H9 (cell line): ENCODE measurements around the gene ANKRD52. TPM values are rescaled to one million over a fixed set of nuclear protein-coding genes. Genes with fewer than 3 reads are reported as not detected.

Source experiments
- DNase-seq: peaks from one replicate; pipeline ENCODE4 v3.0.0-alpha.2; 2017
- H2AFZ ChIP-seq: one replicate; pipeline ENCODE4 v1.6.1; 2013; ENCODE audit warnings: mild to moderate bottlenecking, low read length, control low read depth, moderate library complexity
- H2AK5ac ChIP-seq: 2 replicates; pipeline ENCODE4 v1.6.1; 2013; ENCODE audit warnings: low read length, control low read depth, mixed read lengths; ENCODE audit not compliant: insufficient read length
- H2BK120ac ChIP-seq: one replicate; pipeline ENCODE4 v1.6.1; 2013; ENCODE audit warnings: low read depth, mild to moderate bottlenecking, low read length, control low read depth, inconsistent platforms; ENCODE audit not compliant: poor library complexity, severe bottlenecking
- H2BK12ac ChIP-seq: 2 replicates; pipeline ENCODE4 v1.6.1; 2013; ENCODE audit warnings: low read length, control low read depth, mixed read lengths, low read depth; ENCODE audit not compliant: insufficient read length
- H2BK15ac ChIP-seq: 2 replicates; pipeline ENCODE4 v1.6.1; 2013; ENCODE audit warnings: low read depth, low read length, control low read depth
- H2BK20ac ChIP-seq: one replicate; pipeline ENCODE4 v1.6.1; 2013; ENCODE audit warnings: low read depth, mild to moderate bottlenecking, low read length, control low read depth, inconsistent platforms; ENCODE audit not compliant: poor library complexity, severe bottlenecking
- H2BK5ac ChIP-seq: 2 replicates; pipeline ENCODE4 v1.6.1; 2013; ENCODE audit warnings: low read length, control low read depth, mixed read lengths; ENCODE audit not compliant: insufficient read length
- H3K14ac ChIP-seq: 2 replicates; pipeline ENCODE4 v1.6.1; 2013; ENCODE audit warnings: low read length, control low read depth; ENCODE audit not compliant: insufficient read depth
- H3K18ac ChIP-seq: 2 replicates; pipeline ENCODE4 v1.6.1; 2013; ENCODE audit warnings: low read depth, mild to moderate bottlenecking, mixed read lengths, low read length, control low read depth; ENCODE audit not compliant: insufficient read length
- H3K23ac ChIP-seq: 2 replicates; pipeline ENCODE4 v1.6.1; 2013; ENCODE audit warnings: low read length, control low read depth, mixed read lengths, low read depth; ENCODE audit not compliant: insufficient read length
- H3K23me2 ChIP-seq: 2 replicates; pipeline ENCODE4 v1.6.1; 2013; ENCODE audit warnings: low read depth, mild to moderate bottlenecking, mixed read lengths, low read length, control low read depth; ENCODE audit not compliant: insufficient read length, poor library complexity, severe bottlenecking
- H3K27ac ChIP-seq: 2 replicates; pipeline ENCODE4 v1.5.1; 2013; ENCODE audit warnings: low read length, control low read depth, mixed read lengths, low read depth; ENCODE audit not compliant: insufficient read length
- H3K27me3 ChIP-seq: 2 replicates; pipeline ENCODE4 v1.6.1; 2013; ENCODE audit warnings: low read length, control low read depth, inconsistent platforms; ENCODE audit not compliant: insufficient read depth
- H3K4ac ChIP-seq: 2 replicates; pipeline ENCODE4 v1.6.1; 2013; ENCODE audit warnings: low read depth, mild to moderate bottlenecking, control low read depth, inconsistent platforms, low read length, moderate library complexity
- H3K4me1 ChIP-seq: 2 replicates; pipeline ENCODE4 v1.6.1; 2013; ENCODE audit warnings: low read length, control low read depth, inconsistent platforms; ENCODE audit not compliant: insufficient read depth
- H3K4me2 ChIP-seq: 2 replicates; pipeline ENCODE4 v1.6.1; 2013; ENCODE audit warnings: low read length, control low read depth, mixed read lengths; ENCODE audit not compliant: insufficient read length, insufficient read depth
- H3K56ac ChIP-seq: 2 replicates; pipeline ENCODE4 v1.6.1; 2013; ENCODE audit warnings: low read depth, mild to moderate bottlenecking, mixed read lengths, low read length, control low read depth; ENCODE audit not compliant: insufficient read length
- H3K79me1 ChIP-seq: 2 replicates; pipeline ENCODE4 v1.6.1; 2013; ENCODE audit warnings: low read depth, mild to moderate bottlenecking, moderate library complexity, low read length, control low read depth, inconsistent platforms; ENCODE audit not compliant: insufficient read depth, poor library complexity, severe bottlenecking
- H3K79me2 ChIP-seq: 2 replicates; pipeline ENCODE4 v1.6.1; 2013; ENCODE audit warnings: low read length, control low read depth, inconsistent platforms; ENCODE audit not compliant: insufficient read depth
- H3K9ac ChIP-seq: 2 replicates; pipeline ENCODE4 v1.6.1; 2013; ENCODE audit warnings: low read length, control low read depth, mixed read lengths; ENCODE audit not compliant: insufficient read length; ENCODE audit errors: extremely low read depth
- H3K9me3 ChIP-seq: one replicate; pipeline ENCODE4 v1.6.1; 2013; ENCODE audit warnings: low read depth, low read length, inconsistent platforms; ENCODE audit not compliant: control insufficient read depth
- H3T11ph ChIP-seq: one replicate; pipeline ENCODE4 v1.6.1; 2013; ENCODE audit warnings: mild to moderate bottlenecking, low read length, control low read depth, inconsistent platforms
- H4K20me1 ChIP-seq: one replicate; pipeline ENCODE4 v1.6.1; 2013; ENCODE audit not compliant: control insufficient read depth, insufficient read length, insufficient read depth
- H4K5ac ChIP-seq: 2 replicates; pipeline ENCODE4 v1.6.1; 2013; ENCODE audit warnings: low read depth, mild to moderate bottlenecking, mixed read lengths, low read length, control low read depth; ENCODE audit not compliant: insufficient read length
- H4K8ac ChIP-seq: replicated peaks from 2 replicates; pipeline ENCODE4 v1.6.1; 2013; ENCODE audit warnings: low read length, control low read depth, mixed read lengths, low read depth; ENCODE audit not compliant: insufficient read length
- H4K91ac ChIP-seq: 2 replicates; pipeline ENCODE4 v1.6.1; 2013; ENCODE audit warnings: low read depth, mild to moderate bottlenecking, moderate library complexity, mixed read lengths, low read length, control low read depth; ENCODE audit not compliant: insufficient read length
- H3K27ac Mint-ChIP-seq, 3 experiments: 2 replicates in 2 of 3; 3 replicates in 1 of 3; pipeline ENCODE4 v1.8.0; 2020 to 2021; ENCODE audit warnings: mixed read lengths in 3 of 3, mild to moderate bottlenecking in 1 of 3, moderate library complexity in 1 of 3
- H3K27me3 Mint-ChIP-seq: 2 replicates; pipeline ENCODE4 v1.8.0; 2021; ENCODE audit warnings: low read depth, mild to moderate bottlenecking, moderate library complexity, mixed read lengths
- H3K36me3 Mint-ChIP-seq, 3 experiments: 2 replicates in 2 of 3; 3 replicates in 1 of 3; pipeline ENCODE4 v1.8.0; 2020 to 2021; ENCODE audit warnings: low read depth in 3 of 3, mixed read lengths in 3 of 3; ENCODE audit not compliant: insufficient read depth in 1 of 3
- H3K4me1 Mint-ChIP-seq, 2 experiments: 2 replicates each; pipeline ENCODE4 v1.8.0; 2020; ENCODE audit warnings: mixed read lengths in 2 of 2
- H3K4me3 Mint-ChIP-seq, 2 experiments: 2 replicates in 1 of 2; 3 replicates in 1 of 2; pipeline ENCODE4 v1.8.0; 2020 to 2021; ENCODE audit warnings: mild to moderate bottlenecking in 2 of 2, mixed read lengths in 2 of 2, moderate library complexity in 1 of 2
- H3K9me3 Mint-ChIP-seq, 2 experiments: 2 replicates in 1 of 2; 3 replicates in 1 of 2; pipeline ENCODE4 v1.8.0; 2020; ENCODE audit warnings: mild to moderate bottlenecking in 2 of 2, mixed read lengths in 2 of 2, moderate library complexity in 1 of 2
- CTCF ChIP-seq: fragments of 200-600 bp; sonication (generic); conservative IDR thresholded peaks from 3 replicates; pipeline ENCODE4 v1.8.0; 2021; ENCODE audit warnings: antibody characterized with exemption, mild to moderate bottlenecking
- WGBS: extraction: QIAGEN DNeasy Blood & Tissue Kit; methylation state at CpG from one replicate; pipeline ENCODE4 v1.1.7; 2013; ENCODE audit warnings: missing lambda C conversion rate, low lambda C conversion rate, mixed read lengths; ENCODE audit not compliant: insufficient read length; ENCODE audit errors: extremely low coverage; 5-methylcytosine and 5-hydroxymethylcytosine counted together
- total RNA-seq: library from RNA; stranded (reverse); gene quantifications from 2 replicates; pipeline ENCODE4 v1.2.1, GENCODE V29; 2021

The ANKRD52 gene
- total RNA-seq, 1 experiment from 2014 or later, result 33.4 TPM

GRCh38 chr12:56282030-56282429 lies 23.8 kb upstream of the ANKRD52 start:
- no peaks in the 10 kb centered on the region for H3K27me3 Mint-ChIP-seq
- no peak overlapping the region for H3K23ac ChIP-seq
- no peak overlapping the region for H2BK120ac ChIP-seq
- H4K8ac ChIP-seq, result no peak overlapping the region
- H3K4me1 ChIP-seq, result 0 out of 2 replicates have a peak, but pooled peaks cover 2% of the 10 kb centered on the region
- H4K20me1 ChIP-seq, result no peaks in the 10 kb centered on the region
- H3K27me3 ChIP-seq, result no peaks in the 10 kb centered on the region
- H3K79me1 ChIP-seq, result peaks cover 3% of the 10 kb centered on the region
- H3K79me2 ChIP-seq, result no peaks in the 10 kb centered on the region
- H3T11ph ChIP-seq, result no peak overlapping the region
- H3K4me1 Mint-ChIP-seq, result peaks cover 0 to 6% of the 10 kb centered on the region in 2 experiments; a peak in 2 of 4 replicates
- DNase-seq, result no peak
- H3K27ac Mint-ChIP-seq, result no peak overlapping the region
- H2BK5ac ChIP-seq, result no peak overlapping the region
- no peak overlapping the region for H4K5ac ChIP-seq
- no peak overlapping the region for H3K18ac ChIP-seq
- H4K91ac ChIP-seq, result no peak overlapping the region
- H3K4me3 Mint-ChIP-seq, result no peak overlapping the region
- no peak overlapping the region for H3K4ac ChIP-seq
- TF ChIP-seq CTCF, result no peak
- no peaks in the 10 kb centered on the region for H3K9me3 ChIP-seq
- H3K23me2 ChIP-seq, result no peaks in the 10 kb centered on the region
- H3K9me3 Mint-ChIP-seq, result no peaks in the 10 kb centered on the region
- H3K9ac ChIP-seq, result no peak overlapping the region
- no peak overlapping the region for H2BK20ac ChIP-seq
- no peak overlapping the region for H3K14ac ChIP-seq
- H2AFZ ChIP-seq, result no peak overlapping the region
- no CpG with 5 or more reads among the region's 6 CpGs for WGBS
- H3K56ac ChIP-seq, result no peak overlapping the region
- no peak overlapping the region for H3K4me2 ChIP-seq
- peaks cover 28 to 82% (median 50%) of the 10 kb centered on the region in 3 experiments for H3K36me3 Mint-ChIP-seq
- H2BK12ac ChIP-seq, result no peak overlapping the region
- no peak overlapping the region for H3K27ac ChIP-seq
- no peak overlapping the region for H2BK15ac ChIP-seq
- H2AK5ac ChIP-seq, result no peak overlapping the region
